HG03378 (cell line): ENCODE measurements around the gene NACAD.

Experiments used
- ATAC-seq: cut with Tn5 transposase; IDR thresholded peaks from one replicate; pipeline ENCODE4 v1.9.1; 2021; ENCODE audit warnings: mild to moderate bottlenecking, moderate library complexity; ENCODE audit not compliant: unreplicated experiment

NACAD gene

GRCh38 chr7:45098983-45099839 lies 10.4 kb upstream of the NACAD start:
- no peak for ATAC-seq

GRCh38 chr7:45092931-45093235 lies 4.1 kb upstream of the NACAD start:
- ATAC-seq = no peak

- ATAC-seq = no peak
These were observed 3.5 kb upstream of the NACAD start for GRCh38 chr7:45092100-45092930.

GRCh38 chr7:45089341-45089891 lies 647 bp upstream of the NACAD start:
- ATAC-seq = no peak

- ATAC-seq = no peak
These were observed 545 bp downstream of the NACAD start for GRCh38 chr7:45088146-45088701.

GRCh38 chr7:45087301-45088145 lies 1.2 kb downstream of the NACAD start:
- no peak for ATAC-seq

- no peak for ATAC-seq
These were observed 2.3 kb downstream of the NACAD start for GRCh38 chr7:45086331-45087065.

GRCh38 chr7:45085619-45086200 lies 3.1 kb downstream of the NACAD start:
- no peak for ATAC-seq

GRCh38 chr7:45084901-45085618 lies 3.7 kb downstream of the NACAD start:
- ATAC-seq = no peak

- ATAC-seq = no peak
These were observed 4.4 kb downstream of the NACAD start for GRCh38 chr7:45084336-45084735.

GRCh38 chr7:45082831-45083331 lies 5.9 kb downstream of the NACAD start:
- ATAC-seq = no peak

GRCh38 chr7:45082031-45082830 lies 6.5 kb downstream of the NACAD start:
- ATAC-seq = no peak

- ATAC-seq = no peak
These were observed 7.1 kb downstream of the NACAD start for GRCh38 chr7:45081670-45081974.

- no peak for ATAC-seq
These were observed 7.7 kb downstream of the NACAD start for GRCh38 chr7:45080958-45081669.

- ATAC-seq = no peak
These were observed 8.4 kb downstream of the NACAD start for GRCh38 chr7:45080265-45080957.

- no peak for ATAC-seq
These were observed 10.6 kb downstream of the NACAD start for GRCh38 chr7:45078125-45078681.

- ATAC-seq = no peak
These were observed 11.2 kb downstream of the NACAD start for GRCh38 chr7:45077579-45077978.
